Tibial nerve (tissue), 4 donors: ENCODE data around the gene CASKIN2. TPM values are rescaled to one million over a fixed set of nuclear protein-coding genes. Genes with fewer than 3 reads are reported as not detected.
A peak's percentile ranks its signal among the peaks of the same experiment; 100 is the strongest.

ENCODE experiments used
- DNase-seq, 2 donors: peaks; one replicate each; pipeline ENCODE4 v3.0.0-alpha.2; 2019; ENCODE audit warnings: low spot score in 2 of 2
- H3K27ac ChIP-seq, 4 donors: fragments of 200-600 bp; sonication (generic) in 3 of 4; one replicate each; pipeline ENCODE4 v1.5.1; 2017 to 2019; ENCODE audit warnings: mild to moderate bottlenecking in 1 of 4
- H3K27me3 ChIP-seq, 2 donors: fragments of 200-600 bp; sonication (generic) in 1 of 2; one replicate each; pipeline versions ENCODE4 v1.5.1 to v1.6.0; 2017 to 2019
- H3K36me3 ChIP-seq, 3 donors: fragments of 200-600 bp; sonication (generic); one replicate each; pipeline ENCODE4 v1.5.1; 2018 to 2019
- H3K4me1 ChIP-seq, 4 donors: fragments of 200-600 bp; sonication (generic) in 3 of 4; one replicate each; pipeline ENCODE4 v1.5.1; 2017 to 2019
- H3K4me3 ChIP-seq, 4 donors: fragments of 200-600 bp; sonication (generic) in 3 of 4; one replicate each; pipeline ENCODE4 v1.5.1; 2017 to 2019; ENCODE audit warnings: mild to moderate bottlenecking in 1 of 4, moderate library complexity in 1 of 4
- H3K9me3 ChIP-seq, 4 donors: fragments of 200-600 bp; sonication (generic) in 3 of 4; one replicate each; pipeline ENCODE4 v1.5.1; 2017 to 2019
- EP300 ChIP-seq, 2 donors: sonication (generic); formaldehyde crosslinking; IDR thresholded peaks; one replicate each; pipeline ENCODE4 v1.6.1; 2017; ENCODE audit warnings: antibody characterized with exemption in 2 of 2, mild to moderate bottlenecking in 1 of 2
- POLR2A ChIP-seq, 2 donors: fragments of 450-650 bp; IDR thresholded peaks; one replicate each; pipeline ENCODE4 v1.6.1; 2017; ENCODE audit warnings: antibody characterized with exemption in 2 of 2, mild to moderate bottlenecking in 2 of 2, moderate library complexity in 2 of 2
- WGBS, 2 donors: methylation state at CpG; one replicate each; pipeline ENCODE4 v1.1.5; 2018; 5-methylcytosine and 5-hydroxymethylcytosine counted together
- total RNA-seq, 4 donors: library from RNA; depleted of rRNA; stranded (reverse); fragments of >200 nt; gene quantifications; one replicate each; pipeline ENCODE4 v1.1.0, GENCODE V29; 2016
- TF ChIP-seq, protein P1 (sequence below), 5 experiments: fragments of 200-600 bp in 3 of 5; fragments of 450-650 bp in 2 of 5; sonication (generic) in 3 of 5; IDR thresholded peaks; one replicate each; pipeline ENCODE4 v1.5.1; 2016 to 2019; ENCODE audit warnings: antibody characterized with exemption in 5 of 5, mild to moderate bottlenecking in 3 of 5, moderate library complexity in 2 of 5

Gene CASKIN2
- total RNA-seq, 4 donors from 2014 or later = 36.0 to 59.0 (median 51.3) TPM

- no peak overlapping the region for H3K4me3 ChIP-seq
- H3K27ac ChIP-seq = no peak overlapping the region
- no peaks in the 10 kb centered on the region for H3K27me3 ChIP-seq
- 80 to 83% methylated on average over 7 of the region's 7 CpGs for WGBS, 2 donors
- TF ChIP-seq EP300 (IDR thresholded peaks at IDR 0.05) (no peak), POLR2A (IDR thresholded peaks at IDR 0.05) (no peak)
- TF ChIP-seq, protein P1, sequence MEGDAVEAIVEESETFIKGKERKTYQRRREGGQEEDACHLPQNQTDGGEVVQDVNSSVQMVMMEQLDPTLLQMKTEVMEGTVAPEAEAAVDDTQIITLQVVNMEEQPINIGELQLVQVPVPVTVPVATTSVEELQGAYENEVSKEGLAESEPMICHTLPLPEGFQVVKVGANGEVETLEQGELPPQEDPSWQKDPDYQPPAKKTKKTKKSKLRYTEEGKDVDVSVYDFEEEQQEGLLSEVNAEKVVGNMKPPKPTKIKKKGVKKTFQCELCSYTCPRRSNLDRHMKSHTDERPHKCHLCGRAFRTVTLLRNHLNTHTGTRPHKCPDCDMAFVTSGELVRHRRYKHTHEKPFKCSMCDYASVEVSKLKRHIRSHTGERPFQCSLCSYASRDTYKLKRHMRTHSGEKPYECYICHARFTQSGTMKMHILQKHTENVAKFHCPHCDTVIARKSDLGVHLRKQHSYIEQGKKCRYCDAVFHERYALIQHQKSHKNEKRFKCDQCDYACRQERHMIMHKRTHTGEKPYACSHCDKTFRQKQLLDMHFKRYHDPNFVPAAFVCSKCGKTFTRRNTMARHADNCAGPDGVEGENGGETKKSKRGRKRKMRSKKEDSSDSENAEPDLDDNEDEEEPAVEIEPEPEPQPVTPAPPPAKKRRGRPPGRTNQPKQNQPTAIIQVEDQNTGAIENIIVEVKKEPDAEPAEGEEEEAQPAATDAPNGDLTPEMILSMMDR (IDR thresholded peaks at IDR 0.05) = no peak
- H3K9me3 ChIP-seq = no peaks in the 10 kb centered on the region
- H3K36me3 ChIP-seq = no peaks in the 10 kb centered on the region
- H3K4me1 ChIP-seq = no peaks in the 10 kb centered on the region
- no peak for DNase-seq
Observed at GRCh38 chr17:75551266-75551665, 35.9 kb upstream of the CASKIN2 start.

DNA sequence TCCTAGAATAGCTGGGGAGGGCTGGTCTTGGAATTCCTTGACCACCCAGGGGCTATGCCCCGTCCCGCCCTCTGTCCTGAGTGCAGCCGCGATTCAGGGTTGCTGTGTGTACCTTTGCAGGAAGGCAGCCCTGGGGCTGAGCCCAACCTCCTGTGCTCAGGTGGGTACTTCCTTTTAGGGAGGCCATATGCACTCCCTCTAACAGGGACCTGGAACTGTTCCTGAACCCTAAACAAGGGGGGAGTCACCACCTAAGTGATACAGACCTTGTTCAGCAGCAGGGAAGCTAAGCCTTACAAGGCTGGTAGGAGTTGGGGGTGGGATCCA lies 34.8 kb upstream of the CASKIN2 start:
- TF ChIP-seq EP300 (IDR thresholded peaks at IDR 0.05) = no peak
- TF ChIP-seq, protein P1 (IDR thresholded peaks at IDR 0.05) = no peak
- no peak for TF ChIP-seq POLR2A (IDR thresholded peaks at IDR 0.05)
- H3K27me3 ChIP-seq = no peaks in the 10 kb centered on the region
- 79 to 88% methylated on average over 4 of the region's 4 CpGs for WGBS, 2 donors
- no peaks in the 10 kb centered on the region for H3K36me3 ChIP-seq
- DNase-seq = no peak
- H3K4me1 ChIP-seq = no peaks in the 10 kb centered on the region
- H3K9me3 ChIP-seq = no peaks in the 10 kb centered on the region
- no peak overlapping the region for H3K4me3 ChIP-seq
- H3K27ac ChIP-seq = peak overlapping the region in 1 of 4 donors; percentile 67

GRCh38 chr17:75549246-75550138 lies 34.2 kb upstream of the CASKIN2 start:
- TF ChIP-seq, protein P1 (IDR thresholded peaks at IDR 0.05) = no peak
- TF ChIP-seq EP300 (IDR thresholded peaks at IDR 0.05) (no peak), POLR2A (IDR thresholded peaks at IDR 0.05) (no peak)
- WGBS, 2 donors = 57 to 63% methylated on average over 15 to 18 of the region's 22 CpGs
- no peaks in the 10 kb centered on the region for H3K4me1 ChIP-seq
- H3K4me3 ChIP-seq = no peak overlapping the region
- peak overlapping the region in 1 of 4 donors; percentile 67 for H3K27ac ChIP-seq
- H3K27me3 ChIP-seq = no peaks in the 10 kb centered on the region
- H3K36me3 ChIP-seq = no peaks in the 10 kb centered on the region
- no peak for DNase-seq
- H3K9me3 ChIP-seq = no peaks in the 10 kb centered on the region

DNA sequence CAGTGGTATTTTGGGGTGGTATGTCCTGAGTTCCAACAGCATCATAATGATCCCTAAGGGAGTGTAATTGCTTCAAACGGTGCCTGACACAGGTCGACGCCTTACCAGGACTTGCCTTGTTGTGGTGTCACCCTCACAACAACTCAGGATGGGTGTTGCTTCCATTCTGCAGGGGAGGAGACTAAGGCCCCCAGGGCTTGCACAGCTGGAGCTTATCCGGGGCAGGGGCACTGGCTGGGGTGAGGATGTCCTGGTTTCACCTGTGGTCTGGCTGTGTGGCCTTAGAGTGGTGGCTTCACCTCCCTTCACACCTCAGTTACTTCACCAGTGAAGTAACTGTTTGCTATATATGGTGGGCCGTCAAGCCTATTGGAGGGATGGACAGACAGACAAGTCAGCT lies 33.5 kb upstream of the CASKIN2 start:
- H3K9me3 ChIP-seq = no peaks in the 10 kb centered on the region
- H3K36me3 ChIP-seq = no peaks in the 10 kb centered on the region
- TF ChIP-seq, protein P1 (IDR thresholded peaks at IDR 0.05) = no peak
- no peak for TF ChIP-seq POLR2A (IDR thresholded peaks at IDR 0.05)
- TF ChIP-seq EP300 (IDR thresholded peaks at IDR 0.05) = no peak
- 70 to 75% methylated on average over 5 of the region's 5 CpGs for whole genome bisulfite sequencing, 2 donors
- no peak overlapping the region for H3K4me3 ChIP-seq
- no peaks in the 10 kb centered on the region for H3K27me3 ChIP-seq
- H3K27ac ChIP-seq = peak overlapping the region in 1 of 4 donors; percentile 67
- H3K4me1 ChIP-seq = no peaks in the 10 kb centered on the region
- DNase-seq = no peak

GRCh38 chr17:75547091-75547490 lies 31.8 kb upstream of the CASKIN2 start:
- no peak overlapping the region for H3K27ac ChIP-seq

More at GRCh38 chr17:75547091-75547490, 31.8 kb upstream of the CASKIN2 start:
- H3K27me3 ChIP-seq = no peaks in the 10 kb centered on the region
- TF ChIP-seq, protein P1 (IDR thresholded peaks at IDR 0.05) = no peak
- no peak for TF ChIP-seq POLR2A (IDR thresholded peaks at IDR 0.05)
- TF ChIP-seq EP300 (IDR thresholded peaks at IDR 0.05) = no peak
- no peaks in the 10 kb centered on the region for H3K36me3 ChIP-seq
- H3K4me1 ChIP-seq = no peaks in the 10 kb centered on the region
- no peaks in the 10 kb centered on the region for H3K9me3 ChIP-seq
- WGBS, 2 donors = 87 to 90% methylated on average over 9 of the region's 9 CpGs
- DNase-seq = no peak
- no peak overlapping the region for H3K4me3 ChIP-seq
